Hematopoietic multipotent progenitor cell treated with erythropoietin and hydrocortisone succinate and interleukin-3 and kit ligand, for 8 days (in vitro differentiated cells): ENCODE results near the gene MRPL23.

Experiments
- DNase-seq: peaks from one replicate; pipeline ENCODE4 v3.0.0-alpha.2; 2015

The MRPL23 gene

GRCh38 chr11:1946812-1947484 is at the start of gene MRPL23:
TSS of gene MRPL23 (plus strand) at chr11:1947332. CDS start at chr11:1947363, 31 bp downstream.
- no peak for DNase-seq

- peak; percentile 71 for DNase-seq
These were observed 48.0 kb upstream of the MRPL23 start for GRCh38 chr11:1899090-1899489.

- no peak for DNase-seq
These were observed 47.4 kb upstream of the MRPL23 start for GRCh38 chr11:1899686-1900085.

GRCh38 chr11:1906181-1906580 is 41.0 kb upstream of the MRPL23 start:
- no peak for DNase-seq

GRCh38 chr11:1906611-1907423 is 40.3 kb upstream of the MRPL23 start:
- no peak for DNase-seq

GRCh38 chr11:1908618-1909017 is 38.5 kb upstream of the MRPL23 start:
- DNase-seq: no peak

- no peak for DNase-seq
These were observed 37.6 kb upstream of the MRPL23 start for GRCh38 chr11:1909524-1909923.

GRCh38 chr11:1912289-1912878 is 34.7 kb upstream of the MRPL23 start:
- no peak for DNase-seq

- DNase-seq: no peak
These were observed 33.7 kb upstream of the MRPL23 start for GRCh38 chr11:1913271-1914060.

- no peak for DNase-seq
These were observed 31.4 kb upstream of the MRPL23 start for GRCh38 chr11:1915795-1916131.

- DNase-seq: no peak
These were observed 30.8 kb upstream of the MRPL23 start for GRCh38 chr11:1916132-1916985.

- DNase-seq: no peak
These were observed 30.1 kb upstream of the MRPL23 start for GRCh38 chr11:1916986-1917522.

- DNase-seq: no peak
These were observed 29.4 kb upstream of the MRPL23 start for GRCh38 chr11:1917523-1918435.

- no peak for DNase-seq
These were observed 28.5 kb upstream of the MRPL23 start for GRCh38 chr11:1918436-1919315.

GRCh38 chr11:1919391-1920127 is 27.6 kb upstream of the MRPL23 start, which contains the start of gene TNNT3:
TSS of gene TNNT3 (plus strand) at chr11:1919703. CDS start at chr11:1922875, 3,172 bp downstream.
- DNase-seq: no peak

GRCh38 chr11:1920128-1920908 is 26.8 kb upstream of the MRPL23 start:
- no peak for DNase-seq

GRCh38 chr11:1920909-1921573 is 26.1 kb upstream of the MRPL23 start:
- no peak for DNase-seq
